Kasumi-1 (cell line): ENCODE measurements around the gene IDH2.

Experiments used
- DNase-seq, 2 experiments: peaks; one replicate each; lab custom pipeline; 2025; lab: John Stamatoyannopoulos, UW

The IDH2 gene

DNA sequence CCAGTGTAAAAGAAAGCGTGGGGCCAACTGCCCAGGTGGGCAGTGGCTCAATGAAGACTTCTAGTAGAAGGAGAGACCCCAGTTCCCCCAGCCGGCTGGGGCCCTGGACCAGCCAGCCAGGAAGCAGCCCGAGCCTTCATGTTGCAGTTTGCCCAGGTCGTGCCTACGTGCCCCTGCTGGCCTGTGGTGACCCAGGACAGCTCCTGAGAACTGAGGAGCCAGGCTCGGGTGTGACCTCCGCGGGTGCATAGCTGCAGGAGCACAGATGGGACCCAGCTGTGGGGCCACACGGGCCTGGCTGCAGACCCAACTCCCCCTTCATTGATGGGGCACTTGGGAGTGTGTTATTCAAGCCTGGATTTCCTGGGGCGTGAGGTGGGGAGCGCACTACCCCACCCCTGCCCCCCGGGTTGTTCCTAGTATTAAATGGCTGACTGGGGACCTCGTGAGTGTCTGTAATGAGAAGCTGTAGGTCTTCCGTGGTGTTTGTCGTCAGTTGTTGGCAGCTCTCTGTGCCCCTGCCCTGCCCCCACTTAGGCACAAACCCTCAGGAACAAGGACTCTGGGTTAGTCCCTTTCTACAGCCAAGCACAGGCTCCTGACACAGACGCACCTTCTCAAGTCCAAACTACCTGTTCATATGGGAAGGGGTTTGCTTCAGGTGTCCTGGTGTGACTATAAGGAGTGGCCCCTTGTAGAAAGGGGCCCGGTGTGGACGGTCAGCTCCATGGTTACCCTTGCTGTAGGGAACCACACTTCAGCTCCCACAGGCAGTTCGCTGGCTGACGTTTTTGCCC, 39.1 kb downstream of the IDH2 start:
- no peak for DNase-seq

DNA sequence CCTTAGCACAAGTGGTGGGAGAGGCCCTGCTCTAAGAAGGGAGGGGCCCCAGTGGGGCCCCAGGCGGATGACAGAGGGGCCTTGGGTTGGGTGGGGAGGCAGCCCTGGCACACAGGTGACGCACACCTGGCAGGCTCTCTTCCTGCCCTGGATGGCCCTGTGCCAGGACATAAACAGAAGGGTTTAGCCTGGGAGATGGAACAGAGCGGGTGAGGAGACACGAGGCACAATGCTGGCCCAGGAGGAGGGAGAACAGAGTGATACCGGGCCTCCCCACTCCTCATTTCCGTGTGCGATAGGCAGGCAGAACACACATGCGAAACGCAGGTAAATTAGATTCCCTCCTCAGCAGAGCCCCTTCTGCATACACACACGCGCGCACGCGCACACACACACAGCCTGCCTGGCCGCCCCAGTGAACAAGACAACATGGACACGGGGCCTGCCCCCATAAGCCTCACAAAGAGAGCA, 39.8 kb downstream of the IDH2 start:
- no peak for DNase-seq

DNA sequence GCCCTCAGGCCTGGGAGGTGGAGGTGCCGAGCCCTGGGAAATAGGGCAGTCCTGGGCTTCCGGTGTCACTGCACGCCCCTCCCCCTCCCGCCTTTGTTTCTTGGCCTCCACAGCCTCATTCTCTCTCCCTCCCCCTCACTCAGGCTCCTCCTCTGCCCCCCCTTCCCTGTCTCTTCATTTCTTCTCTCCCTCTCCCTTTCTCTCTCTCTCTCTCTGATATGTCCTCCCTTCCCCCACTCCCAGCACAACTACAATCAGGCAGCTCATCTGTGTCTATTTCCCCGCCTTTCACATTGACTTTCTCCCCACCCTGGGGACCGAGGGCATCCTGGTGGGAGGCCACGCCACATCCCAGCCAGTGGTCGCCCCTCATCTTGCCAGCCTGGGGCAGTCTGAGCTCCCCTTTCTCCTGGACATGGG, 40.2 kb downstream of the IDH2 start:
- DNase-seq = peak; percentile 31 to 43

DNA sequence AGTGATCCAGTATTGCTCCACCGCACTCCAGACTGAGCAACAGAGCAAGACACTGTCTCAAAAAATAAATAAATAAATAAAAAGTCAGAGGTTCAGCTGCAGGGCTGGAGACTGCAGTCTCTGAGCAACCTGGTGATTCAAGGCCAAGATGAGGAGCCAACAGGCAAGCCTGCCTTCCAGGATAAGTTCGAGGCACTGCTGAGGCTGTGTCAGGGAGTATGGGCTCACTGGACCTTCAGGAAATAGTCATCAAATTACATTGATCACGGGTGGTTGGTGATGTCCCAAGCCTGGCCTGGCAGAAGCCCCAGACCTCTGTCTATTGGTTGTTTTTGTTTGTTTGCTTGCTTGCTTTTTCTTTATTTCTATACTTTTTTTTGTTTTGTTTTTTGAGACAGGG, 41.5 kb downstream of the IDH2 start:
- no peak for DNase-seq

DNA sequence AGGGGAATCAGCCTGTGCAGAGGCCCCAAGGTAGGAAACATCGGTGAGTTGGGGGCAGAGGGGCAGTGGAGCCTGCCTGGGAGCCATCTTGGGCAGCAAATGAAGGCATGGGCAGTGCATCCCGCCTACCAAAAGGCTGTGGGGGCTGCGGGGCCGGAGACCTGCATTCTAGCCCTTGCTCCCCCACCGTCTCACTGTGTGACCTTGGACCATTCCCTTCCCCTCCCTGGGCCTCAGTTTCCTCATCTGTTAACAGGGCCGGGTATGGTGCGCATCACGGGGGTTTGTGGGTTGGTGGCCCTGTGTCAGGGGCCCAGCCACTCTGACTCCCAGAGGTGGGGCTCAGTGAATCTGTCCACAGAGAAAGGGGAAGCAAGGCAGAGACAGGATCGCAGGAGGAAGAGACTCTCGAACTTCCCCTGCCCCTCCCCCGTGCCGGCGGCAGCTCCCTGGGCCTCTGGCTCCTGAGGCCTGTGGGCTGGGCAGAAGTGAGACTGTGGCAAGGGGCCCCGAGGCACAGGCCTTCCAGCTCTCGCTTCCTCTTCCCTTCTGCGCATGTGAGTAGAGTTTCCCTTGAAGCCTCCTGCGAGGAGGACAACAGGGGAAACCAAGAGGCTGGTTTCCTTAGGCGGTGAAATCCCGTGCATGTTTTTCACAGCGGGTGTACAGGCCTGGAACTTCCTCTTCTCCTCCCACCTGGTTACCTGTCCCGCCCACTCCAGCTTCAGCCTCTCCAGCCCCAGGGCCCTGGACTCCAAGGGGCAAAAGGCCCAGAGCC, 42.9 kb downstream of the IDH2 start:
- peak; percentile 98 to 99 for DNase-seq

DNA sequence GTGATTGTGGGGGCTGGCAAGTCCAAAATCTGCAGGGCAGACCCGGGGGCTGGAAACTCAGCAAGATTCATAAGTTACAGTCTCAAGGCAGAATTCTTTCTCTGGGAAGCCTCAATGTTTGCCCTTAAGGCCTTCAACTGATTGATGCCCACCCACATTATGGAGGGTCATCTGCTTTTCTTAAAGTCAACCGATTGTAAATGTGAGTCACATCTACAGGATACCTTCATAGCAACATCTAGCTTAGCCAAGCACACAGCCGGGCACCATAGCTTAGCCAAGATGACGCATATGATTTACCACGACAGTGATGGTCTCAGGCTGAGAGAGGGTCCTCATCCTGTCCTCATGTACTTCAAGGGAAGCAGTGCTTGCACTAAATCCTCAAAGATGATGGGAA, 43.5 kb downstream of the IDH2 start:
- no peak for DNase-seq

DNA sequence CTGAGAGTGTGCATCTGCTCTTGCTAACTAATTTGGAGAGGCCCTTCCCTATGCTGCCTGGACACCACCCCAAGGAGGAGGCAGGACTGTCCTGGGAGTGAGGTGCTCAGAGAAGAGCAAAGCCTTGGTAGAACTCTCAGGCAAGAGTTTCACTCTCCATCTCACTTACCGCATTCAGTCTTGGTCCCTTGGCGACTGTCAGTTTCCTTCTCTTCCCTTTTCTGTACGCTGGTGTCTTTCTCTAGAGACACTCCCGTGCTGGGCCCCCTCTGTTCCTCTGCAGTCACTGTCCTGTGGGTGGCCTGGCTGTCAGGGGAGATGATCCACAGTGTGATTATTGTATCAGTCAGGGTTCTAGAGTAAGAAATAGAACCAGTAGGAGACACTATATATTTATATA, 44.0 kb downstream of the IDH2 start:
- DNase-seq = peak; percentile 71 to 73

DNA sequence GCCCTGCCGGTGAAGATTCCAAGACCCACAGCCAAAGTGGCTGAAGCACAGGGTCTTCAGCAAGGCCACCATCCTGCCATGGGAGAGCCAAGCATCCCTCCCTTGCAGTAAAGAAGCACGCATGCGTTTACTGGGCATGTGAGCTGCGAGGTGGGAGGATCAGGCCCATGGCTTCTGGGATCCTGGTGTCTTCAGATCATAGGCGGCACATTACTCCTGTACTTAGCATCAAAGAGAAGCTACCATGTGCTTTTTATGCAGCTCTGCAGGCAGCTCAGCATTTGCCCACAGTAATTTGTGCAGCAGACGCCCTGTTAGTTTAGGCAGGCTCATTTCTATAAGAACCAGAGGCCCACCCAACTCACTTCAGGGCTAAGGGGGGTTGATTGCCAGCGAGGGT, 45.7 kb downstream of the IDH2 start:
- DNase-seq = no peak

DNA sequence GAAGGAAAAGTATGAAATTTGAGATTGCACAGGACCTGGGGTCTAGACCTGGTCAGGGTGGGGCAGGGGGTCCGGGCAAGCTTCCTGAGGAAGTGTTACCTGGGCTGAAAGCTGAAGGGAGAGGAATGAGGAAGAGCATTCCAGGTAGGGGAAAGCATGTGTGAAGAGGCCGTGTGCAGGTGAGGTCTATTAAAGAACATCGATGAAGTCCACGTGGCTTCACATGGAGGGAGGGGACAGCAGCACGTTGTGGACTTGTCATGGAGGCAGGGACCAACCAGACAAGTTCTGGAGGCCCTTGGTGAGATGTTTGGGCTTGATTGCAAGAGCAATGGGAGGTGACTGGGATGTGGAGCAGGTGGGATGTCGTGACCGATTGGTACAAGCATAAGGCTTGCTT, 47.1 kb downstream of the IDH2 start:
- no peak for DNase-seq

DNA sequence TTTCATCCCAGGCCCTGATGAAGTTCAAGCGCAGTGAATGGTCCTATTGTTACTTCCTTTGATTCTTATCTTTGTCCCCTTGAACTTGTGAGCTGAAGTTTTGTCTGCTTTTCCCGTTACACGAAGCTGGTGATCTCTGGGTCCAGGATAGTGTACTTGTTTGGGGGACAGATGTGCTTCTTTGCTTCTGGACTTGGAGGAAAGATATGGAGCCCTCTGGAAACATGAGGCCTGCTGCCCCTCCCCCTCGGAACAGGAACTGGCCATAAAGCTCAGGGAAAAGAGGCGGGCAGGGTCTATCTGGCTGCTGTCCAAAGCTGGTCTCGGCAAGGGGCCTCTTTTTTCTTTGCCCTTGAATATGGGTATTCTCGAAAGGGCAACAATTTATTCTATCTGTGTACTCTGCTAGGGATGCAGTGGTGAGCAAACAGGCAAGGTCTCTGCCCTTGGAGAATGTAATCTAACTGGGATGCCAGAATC, 47.6 kb downstream of the IDH2 start:
- DNase-seq = no peak

DNA sequence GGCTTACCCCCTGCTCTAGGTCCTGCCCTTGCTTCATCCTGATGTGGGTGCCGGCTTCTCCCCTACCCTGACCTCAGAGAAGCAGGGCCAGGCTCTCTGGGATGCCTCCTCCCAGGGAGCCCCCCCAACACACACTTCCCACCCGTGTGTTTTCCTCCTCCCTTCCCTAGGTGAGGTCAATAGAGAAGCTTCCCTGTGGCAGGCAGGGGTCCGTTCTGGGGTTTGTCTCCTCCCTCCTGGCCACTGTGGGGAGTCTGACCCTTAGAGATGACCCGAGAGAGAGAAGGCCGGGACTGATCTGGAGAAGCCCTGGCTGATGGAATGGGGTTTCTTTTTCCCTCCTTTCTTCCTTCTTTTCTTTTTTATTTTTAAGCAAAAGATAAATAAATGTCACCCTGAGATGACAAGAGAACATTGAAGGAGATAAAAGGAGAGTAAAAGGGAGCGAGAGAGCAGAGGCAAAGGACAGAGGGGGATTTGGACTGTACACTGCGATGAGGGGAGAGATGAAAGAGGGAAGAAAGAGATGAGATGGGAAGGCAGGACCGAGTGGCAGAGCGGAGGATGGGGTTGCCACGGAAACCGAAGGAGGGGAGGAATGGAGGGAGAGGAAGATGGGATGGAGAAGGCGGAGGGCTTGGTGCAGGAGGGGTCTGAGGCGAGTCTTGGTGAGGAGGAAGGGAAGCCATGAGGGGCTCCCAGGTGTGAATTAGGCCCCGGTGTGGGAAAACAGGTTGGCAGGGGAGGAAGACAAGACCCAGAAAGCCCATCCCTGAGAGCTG, 48.4 kb downstream of the IDH2 start:
- DNase-seq = no peak

DNA sequence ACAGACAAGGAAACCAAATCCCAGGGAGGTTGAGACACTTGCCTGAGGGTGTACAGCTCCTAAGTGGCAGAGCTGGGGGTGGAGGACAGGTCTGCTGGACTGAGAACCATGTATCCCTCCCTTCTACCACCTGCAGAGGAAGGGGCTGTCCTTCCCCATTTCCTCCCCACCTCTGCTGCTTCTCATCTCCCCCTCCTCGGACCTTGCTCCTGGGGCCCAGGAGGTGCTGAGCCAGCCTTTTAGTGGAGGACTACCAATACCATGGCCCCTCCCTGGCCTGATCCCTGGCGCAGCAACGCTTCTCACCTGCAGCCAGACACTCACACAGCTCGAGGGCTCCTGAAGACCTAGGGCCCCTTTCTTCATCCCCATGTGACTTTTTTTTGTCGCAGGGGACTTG, 50.4 kb downstream of the IDH2 start:
- no peak for DNase-seq

DNA sequence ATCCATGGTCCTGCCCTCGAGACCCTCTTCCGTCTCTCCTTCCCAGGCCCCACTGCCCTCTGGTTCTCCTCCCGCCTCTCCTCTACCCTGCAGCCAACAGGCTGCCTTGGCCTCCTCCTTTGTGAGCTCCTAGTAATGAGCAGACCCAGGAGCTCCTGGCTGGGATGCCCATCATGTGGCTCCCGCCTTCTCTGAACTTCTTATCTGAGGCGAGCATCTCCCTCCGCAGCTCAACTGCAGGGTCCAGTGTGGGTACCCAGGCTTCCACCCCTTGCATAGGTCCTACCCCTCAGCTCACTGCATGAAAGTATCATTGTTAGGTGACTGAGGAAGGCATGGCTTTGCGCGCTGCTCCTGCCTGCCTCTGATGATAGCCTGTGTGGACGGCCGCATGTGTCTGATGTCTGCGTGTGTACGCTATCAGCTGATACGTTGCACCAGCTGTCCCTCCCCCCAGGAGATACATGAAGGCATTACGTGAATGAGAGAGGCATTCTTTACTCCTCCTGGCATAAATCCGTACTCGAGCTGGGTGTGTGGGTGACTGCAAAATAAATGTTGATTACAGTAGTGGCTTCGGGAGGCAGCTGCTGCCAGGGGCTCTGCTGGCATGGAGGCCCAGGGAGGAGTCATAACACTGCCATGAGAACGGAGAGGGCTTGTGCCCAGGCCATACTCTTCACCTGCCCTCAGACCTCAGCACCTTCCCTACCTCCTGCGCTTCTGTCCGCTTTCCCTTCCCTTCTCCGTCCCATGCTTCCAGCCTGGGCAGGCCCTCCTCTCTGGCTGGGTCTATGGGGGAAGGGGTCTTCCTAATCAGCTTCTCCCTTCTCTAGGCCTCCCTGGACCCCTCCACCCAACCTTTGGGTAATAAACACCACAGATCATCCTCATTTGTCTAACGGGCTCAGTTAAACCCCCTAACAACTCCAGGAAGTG, 52.3 kb downstream of the IDH2 start:
- no peak for DNase-seq

DNA sequence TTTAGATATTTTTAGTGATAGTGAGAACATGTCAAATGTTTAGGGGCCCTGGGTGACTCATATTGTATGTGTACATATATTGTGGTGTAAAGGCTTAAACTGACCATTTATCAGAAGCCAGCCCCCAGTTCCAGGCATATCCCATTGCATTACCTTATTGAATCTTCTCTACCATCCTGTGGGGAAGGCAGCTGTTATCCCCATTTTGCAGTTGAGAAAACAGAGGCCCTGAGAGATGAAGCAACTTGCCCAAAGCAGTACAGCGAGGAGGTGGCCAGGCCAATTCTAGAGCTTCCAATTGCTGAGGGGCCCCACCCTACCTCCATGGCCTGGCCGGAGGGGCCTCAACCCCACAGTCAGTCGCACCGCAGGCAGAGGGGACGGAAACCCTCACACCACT, 53.2 kb downstream of the IDH2 start:
- DNase-seq = no peak

DNA sequence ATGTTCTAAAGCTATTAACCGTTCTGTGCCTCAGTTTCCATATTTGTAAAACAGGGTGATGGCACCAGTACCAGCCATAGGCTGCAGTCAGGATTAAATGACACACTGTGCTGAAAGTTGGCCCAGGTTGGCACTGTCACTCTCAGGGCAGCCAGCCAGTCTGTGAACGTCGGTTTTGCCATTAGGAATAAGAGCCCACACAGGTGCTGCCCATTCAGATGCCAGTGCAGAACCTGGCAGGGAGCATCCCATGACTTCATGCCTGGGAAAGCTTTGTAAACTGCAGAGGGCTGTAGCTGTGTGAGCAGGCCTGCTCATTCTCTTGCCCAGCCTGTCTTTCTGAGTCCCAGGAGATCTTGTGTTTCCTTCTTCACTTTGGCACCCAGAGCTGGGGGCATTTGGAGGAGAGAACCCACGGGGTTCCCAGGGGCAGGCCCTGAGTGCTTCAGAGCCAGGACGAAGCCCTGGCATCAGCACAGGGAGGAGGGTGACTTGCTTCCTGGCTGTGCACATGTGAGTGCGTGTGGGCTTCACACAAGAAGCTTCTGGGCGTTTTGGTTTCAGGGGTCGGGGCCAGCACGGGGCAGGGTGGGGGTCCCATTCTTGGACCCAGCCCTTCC, 54.2 kb downstream of the IDH2 start:
- no peak for DNase-seq

DNA sequence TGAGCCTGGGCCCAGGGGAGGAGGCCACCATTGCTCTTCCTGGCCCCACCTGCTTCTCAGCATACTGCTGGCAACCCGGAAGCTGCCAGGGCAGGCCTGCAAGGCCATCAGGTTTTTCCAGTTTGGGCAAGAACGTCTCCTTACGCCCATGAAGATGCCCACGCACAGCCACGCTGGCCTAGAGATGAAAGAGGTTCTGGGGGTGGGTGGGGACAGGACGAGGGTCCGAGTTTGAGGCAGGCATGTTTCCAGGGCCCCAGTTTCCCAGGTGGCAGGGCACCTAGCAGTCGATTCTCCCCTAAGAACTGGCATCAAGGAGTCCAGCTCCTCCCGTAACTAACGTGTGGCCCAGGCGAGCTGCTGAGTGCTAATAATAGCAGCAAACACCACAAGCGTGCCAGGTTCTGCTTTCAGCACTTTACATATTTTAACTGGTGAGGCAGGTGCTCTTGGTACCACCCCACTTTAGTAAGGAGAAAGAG, 55.3 kb downstream of the IDH2 start:
- no peak for DNase-seq

DNA sequence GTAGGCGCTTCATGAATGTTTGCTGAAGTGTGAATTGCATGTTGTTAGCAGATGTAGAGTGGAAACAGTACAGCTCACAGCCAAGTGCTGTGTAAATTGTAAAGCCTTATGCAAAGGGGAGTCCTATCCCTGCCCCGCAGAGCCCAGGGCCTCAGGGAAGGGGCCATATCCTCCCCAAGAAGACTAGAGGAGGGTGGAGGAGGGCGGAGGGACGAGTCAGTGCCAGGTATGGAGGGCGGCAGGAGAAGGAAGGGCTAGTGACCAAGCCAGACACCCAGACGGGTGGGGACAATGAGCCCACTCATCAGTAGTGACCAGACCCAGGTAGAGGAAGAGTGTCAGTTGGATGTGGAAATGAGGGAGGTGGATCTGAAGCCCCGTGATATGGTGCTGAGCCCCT, 56.0 kb downstream of the IDH2 start:
- DNase-seq = no peak

DNA sequence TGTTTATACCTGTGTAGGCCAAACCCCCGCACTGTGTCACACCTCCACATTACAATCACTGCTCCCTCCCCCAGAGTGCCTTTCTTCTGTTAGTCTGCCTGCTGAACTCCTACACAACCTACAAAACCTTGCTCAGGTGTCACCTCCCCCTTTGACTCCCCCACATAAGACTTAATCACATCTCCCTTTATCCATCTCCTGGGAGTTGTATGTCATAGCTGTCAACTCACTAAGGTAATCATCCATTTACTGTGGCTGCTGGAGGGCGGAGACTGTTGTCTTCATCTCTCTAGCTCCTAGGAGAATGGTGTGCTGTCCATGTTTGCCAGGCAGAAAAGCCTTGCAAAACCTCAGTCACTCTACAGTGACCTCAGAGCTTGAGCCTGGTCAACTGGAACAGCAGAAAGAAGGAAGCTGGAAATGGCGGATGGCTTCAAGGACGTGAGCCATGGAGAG, 57.3 kb downstream of the IDH2 start:
- no peak for DNase-seq

DNA sequence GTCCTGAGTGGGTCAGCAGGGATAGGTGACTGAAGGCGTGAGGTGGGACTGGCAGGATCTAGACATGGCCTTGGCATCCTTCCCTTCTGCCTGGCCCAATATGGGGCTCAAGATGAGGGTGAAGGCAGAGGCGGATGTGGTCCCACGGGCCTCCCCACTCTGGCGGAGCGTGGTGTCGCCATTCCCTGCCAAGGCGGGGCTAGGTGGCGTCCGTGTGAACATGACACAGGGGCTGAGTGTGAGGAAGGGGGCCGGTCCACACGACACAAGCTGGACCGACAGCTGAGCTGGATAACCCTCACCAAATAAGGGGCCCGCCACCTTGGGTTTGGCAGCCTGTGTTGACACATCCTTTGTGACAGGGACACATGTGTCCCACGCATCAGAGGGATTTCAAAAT, 58.1 kb downstream of the IDH2 start:
- no peak for DNase-seq

DNA sequence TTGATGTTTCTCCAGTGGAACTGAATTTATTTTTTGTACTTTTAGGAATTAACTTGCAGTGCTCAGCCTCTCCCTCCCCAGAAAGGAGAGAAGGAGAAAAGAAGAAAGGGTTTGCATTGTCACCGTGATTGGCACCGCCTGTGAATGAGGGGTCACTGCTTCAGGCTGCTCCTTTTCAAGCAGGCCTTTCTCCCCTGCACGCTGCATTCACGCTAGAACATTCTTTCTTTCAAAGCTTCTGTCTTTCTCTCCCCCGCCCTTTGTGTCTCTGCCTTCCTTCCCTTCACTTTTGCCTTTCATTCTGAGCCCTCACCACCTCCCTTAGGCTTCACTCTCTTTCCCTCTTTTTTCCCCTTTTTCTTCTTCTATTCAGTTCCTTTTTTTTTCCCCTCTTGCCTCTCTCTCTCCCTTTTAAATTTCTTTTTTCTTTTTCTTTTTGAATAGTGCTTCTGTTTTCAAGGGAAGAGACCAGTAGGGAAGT, 58.7 kb downstream of the IDH2 start:
- no peak for DNase-seq
